Measurements from ENCODE around the gene ZNF470.

GRCh38 chr19:56597696-56598095 is 30.4 kb downstream of the ZNF470 start:
- TF ChIP-seq, protein P1, sequence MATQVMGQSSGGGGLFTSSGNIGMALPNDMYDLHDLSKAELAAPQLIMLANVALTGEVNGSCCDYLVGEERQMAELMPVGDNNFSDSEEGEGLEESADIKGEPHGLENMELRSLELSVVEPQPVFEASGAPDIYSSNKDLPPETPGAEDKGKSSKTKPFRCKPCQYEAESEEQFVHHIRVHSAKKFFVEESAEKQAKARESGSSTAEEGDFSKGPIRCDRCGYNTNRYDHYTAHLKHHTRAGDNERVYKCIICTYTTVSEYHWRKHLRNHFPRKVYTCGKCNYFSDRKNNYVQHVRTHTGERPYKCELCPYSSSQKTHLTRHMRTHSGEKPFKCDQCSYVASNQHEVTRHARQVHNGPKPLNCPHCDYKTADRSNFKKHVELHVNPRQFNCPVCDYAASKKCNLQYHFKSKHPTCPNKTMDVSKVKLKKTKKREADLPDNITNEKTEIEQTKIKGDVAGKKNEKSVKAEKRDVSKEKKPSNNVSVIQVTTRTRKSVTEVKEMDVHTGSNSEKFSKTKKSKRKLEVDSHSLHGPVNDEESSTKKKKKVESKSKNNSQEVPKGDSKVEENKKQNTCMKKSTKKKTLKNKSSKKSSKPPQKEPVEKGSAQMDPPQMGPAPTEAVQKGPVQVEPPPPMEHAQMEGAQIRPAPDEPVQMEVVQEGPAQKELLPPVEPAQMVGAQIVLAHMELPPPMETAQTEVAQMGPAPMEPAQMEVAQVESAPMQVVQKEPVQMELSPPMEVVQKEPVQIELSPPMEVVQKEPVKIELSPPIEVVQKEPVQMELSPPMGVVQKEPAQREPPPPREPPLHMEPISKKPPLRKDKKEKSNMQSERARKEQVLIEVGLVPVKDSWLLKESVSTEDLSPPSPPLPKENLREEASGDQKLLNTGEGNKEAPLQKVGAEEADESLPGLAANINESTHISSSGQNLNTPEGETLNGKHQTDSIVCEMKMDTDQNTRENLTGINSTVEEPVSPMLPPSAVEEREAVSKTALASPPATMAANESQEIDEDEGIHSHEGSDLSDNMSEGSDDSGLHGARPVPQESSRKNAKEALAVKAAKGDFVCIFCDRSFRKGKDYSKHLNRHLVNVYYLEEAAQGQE (IDR thresholded peaks at IDR 0.05; ENCODE audit: insufficient read depth in 1 of 2, low read depth in 2 of 2, low read length in 2 of 2), result no peak
- TF ChIP-seq SIN3A (IDR thresholded peaks at IDR 0.05; ENCODE audit: borderline replicate concordance, insufficient read depth, low read length), result no peak
